Activated CD8-positive, alpha-beta T cell treated with anti-CD3 and anti-CD28 coated beads for 36 hours (primary cell): Measurements from ENCODE around the gene GRAP2. TPM values are rescaled to one million over a fixed set of nuclear protein-coding genes. Genes with fewer than 3 reads are reported as not detected.
A peak's percentile ranks its signal among the peaks of the same experiment; 100 is the strongest.

ENCODE experiments used
- ATAC-seq: fragments of 200-7000 bp; cut with Tn5 transposase; one replicate; pipeline ENCODE4 v1.10.0; 2021; ENCODE audit warnings: mild to moderate bottlenecking, moderate library complexity
- CTCF ChIA-PET: fragments of 350-600 bp; sonication (Branson Sonifier 250); formaldehyde crosslinking; loops from one replicate; lab custom pipeline; 2021; ENCODE audit warnings: antibody characterized with exemption; lab: Charles Lee
- POLR2A ChIA-PET: fragments of 350-600 bp; sonication (Branson Sonifier 250); formaldehyde crosslinking; loops from one replicate; lab custom pipeline; 2021; ENCODE audit warnings: antibody characterized with exemption; lab: Charles Lee
- DNase-seq: peaks from one replicate; pipeline ENCODE4 v3.0.0-alpha.2; 2020
- H3K27ac Mint-ChIP-seq: one replicate; pipeline ENCODE4 v1.8.0; 2021; ENCODE audit warnings: mild to moderate bottlenecking, mixed read lengths
- H3K27me3 Mint-ChIP-seq: one replicate; pipeline ENCODE4 v1.8.0; 2021; ENCODE audit warnings: mixed read lengths
- H3K36me3 Mint-ChIP-seq: one replicate; pipeline ENCODE4 v1.8.0; 2021; ENCODE audit warnings: low read depth, mixed read lengths
- H3K4me1 Mint-ChIP-seq: one replicate; pipeline ENCODE4 v1.8.0; 2021; ENCODE audit warnings: low read depth, mixed read lengths
- H3K4me3 Mint-ChIP-seq: one replicate; pipeline ENCODE4 v1.8.0; 2021; ENCODE audit warnings: mild to moderate bottlenecking, moderate library complexity, mixed read lengths
- H3K9me3 Mint-ChIP-seq: one replicate; pipeline ENCODE4 v1.8.0; 2021; ENCODE audit warnings: mixed read lengths
- intact Hi-C: fragments of 100-400 bp; cut with micrococcal nuclease; formaldehyde crosslinking; loops from one replicate; pipeline ENCODE4 v1.10.0; 2022
- total RNA-seq, 2 experiments: library from RNA; stranded (reverse); gene quantifications; one replicate each; pipeline ENCODE4 v1.2.3, GENCODE V29; 2021
- TF ChIP-seq, protein P1 (sequence below): fragments of 200-600 bp; IDR thresholded peaks from one replicate; pipeline ENCODE4 v1.8.0; 2022; ENCODE audit warnings: antibody characterized with exemption, mild to moderate bottlenecking

GRAP2 gene
- total RNA-seq, 2 experiments from 2014 or later, result 83.2 to 86.8 TPM

DNA sequence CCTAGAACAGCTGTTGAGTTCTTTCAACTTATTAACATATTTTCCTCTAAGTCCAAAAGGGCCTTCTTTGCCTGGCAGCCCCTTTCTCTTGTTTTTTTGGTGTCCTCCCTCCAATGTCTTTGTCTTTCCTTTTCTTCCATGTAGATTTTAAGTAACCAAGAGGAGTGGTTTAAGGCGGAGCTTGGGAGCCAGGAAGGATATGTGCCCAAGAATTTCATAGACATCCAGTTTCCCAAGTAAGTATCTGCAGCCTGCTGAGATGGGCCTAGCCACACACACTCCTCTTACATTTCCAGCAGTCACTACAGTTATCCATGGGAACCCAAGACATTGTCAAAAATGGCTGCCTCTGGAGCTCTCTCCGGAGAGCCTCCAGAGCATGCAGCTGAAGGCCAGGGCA is 54.8 kb downstream of the GRAP2 start:
- intact Hi-C loops, result no loop called here
- Mint-ChIP-seq H3K4me3 (no peak overlapping the region), H3K36me3 (peaks cover 88% of the 10 kb centered on the region), H3K27ac (peak overlapping the region; percentile 3), H3K27me3 (no peaks in the 10 kb centered on the region), H3K4me1 (peaks cover 88% of the 10 kb centered on the region), H3K9me3 (peaks cover 7% of the 10 kb centered on the region)
- ChIA-PET CTCF (interaction anchor here (0.7 to 2.6 kb wide), 3 partner anchors 12 to 274 kb away, joined by 3 to 8 read pairs (median 3); no protein-coding TSS in a partner anchor), POLR2A (interaction anchor here (0.6 to 1.2 kb wide), 3 partner anchors 9 to 20 kb away, joined by 3 to 4 read pairs (median 3); no protein-coding TSS in a partner anchor)
- ATAC-seq (no peak), DNase-seq (no peak)
- TF ChIP-seq, protein P1, sequence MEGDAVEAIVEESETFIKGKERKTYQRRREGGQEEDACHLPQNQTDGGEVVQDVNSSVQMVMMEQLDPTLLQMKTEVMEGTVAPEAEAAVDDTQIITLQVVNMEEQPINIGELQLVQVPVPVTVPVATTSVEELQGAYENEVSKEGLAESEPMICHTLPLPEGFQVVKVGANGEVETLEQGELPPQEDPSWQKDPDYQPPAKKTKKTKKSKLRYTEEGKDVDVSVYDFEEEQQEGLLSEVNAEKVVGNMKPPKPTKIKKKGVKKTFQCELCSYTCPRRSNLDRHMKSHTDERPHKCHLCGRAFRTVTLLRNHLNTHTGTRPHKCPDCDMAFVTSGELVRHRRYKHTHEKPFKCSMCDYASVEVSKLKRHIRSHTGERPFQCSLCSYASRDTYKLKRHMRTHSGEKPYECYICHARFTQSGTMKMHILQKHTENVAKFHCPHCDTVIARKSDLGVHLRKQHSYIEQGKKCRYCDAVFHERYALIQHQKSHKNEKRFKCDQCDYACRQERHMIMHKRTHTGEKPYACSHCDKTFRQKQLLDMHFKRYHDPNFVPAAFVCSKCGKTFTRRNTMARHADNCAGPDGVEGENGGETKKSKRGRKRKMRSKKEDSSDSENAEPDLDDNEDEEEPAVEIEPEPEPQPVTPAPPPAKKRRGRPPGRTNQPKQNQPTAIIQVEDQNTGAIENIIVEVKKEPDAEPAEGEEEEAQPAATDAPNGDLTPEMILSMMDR, result no peak

DNA sequence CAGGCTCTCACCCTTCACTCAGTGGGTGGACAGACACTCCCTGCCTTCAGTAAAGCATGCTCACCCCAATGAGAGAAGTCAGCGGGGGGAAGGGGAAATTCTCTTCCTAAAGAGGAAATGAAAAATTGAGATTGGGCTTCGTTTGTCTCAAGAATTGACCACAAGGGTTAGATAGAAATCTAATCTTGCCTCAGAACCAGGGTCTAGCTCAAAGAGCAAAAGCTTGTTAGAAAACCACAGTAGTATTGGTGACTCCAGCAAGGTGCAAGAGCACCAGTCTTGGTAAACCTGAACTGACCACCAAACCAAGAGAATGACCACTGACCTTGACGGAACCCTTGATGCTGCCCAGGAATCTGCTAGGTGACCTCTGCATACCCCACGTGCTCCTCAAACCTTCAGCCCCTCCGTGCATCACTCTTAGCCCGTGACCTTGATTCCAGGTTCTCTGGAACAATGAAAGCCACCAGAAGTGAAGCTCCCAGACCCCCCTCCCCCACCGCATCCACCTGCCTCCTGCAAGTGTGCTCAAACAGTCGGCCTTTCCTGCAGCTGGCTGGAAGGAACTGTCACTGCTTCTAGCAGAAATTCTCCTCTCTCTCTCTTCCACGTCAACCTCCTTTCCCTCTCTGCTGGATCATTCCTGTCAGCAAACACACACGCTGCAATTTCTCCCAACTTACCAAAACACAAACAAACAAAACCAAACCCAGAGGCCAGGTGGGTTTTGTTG is 56.2 kb downstream of the GRAP2 start:
- no peak for ATAC-seq
- no peak for DNase-seq
- Mint-ChIP-seq H3K27ac (peak overlapping the region; percentile 58), H3K9me3 (peaks cover 7% of the 10 kb centered on the region), H3K4me3 (no peak overlapping the region), H3K36me3 (peaks cover 85% of the 10 kb centered on the region), H3K27me3 (no peaks in the 10 kb centered on the region), H3K4me1 (peaks cover 88% of the 10 kb centered on the region)
- intact Hi-C loops, result no loop called here
- ChIA-PET POLR2A (interaction anchor here (0.8 to 1.6 kb wide), 6 partner anchors 11 to 48 kb away, joined by 3 to 7 read pairs (median 4); no protein-coding TSS in a partner anchor), CTCF (interaction anchor here (2.6 kb wide), 1 partner anchor 14 kb away, joined by 8 read pairs; no protein-coding TSS in a partner anchor)
- TF ChIP-seq, protein P1, result no peak

- DNase-seq (no peak), ATAC-seq (no peak)
- Mint-ChIP-seq H3K27me3 (no peaks in the 10 kb centered on the region), H3K27ac (peak overlapping the region; percentile 53), H3K4me3 (no peak overlapping the region), H3K36me3 (peaks cover 84% of the 10 kb centered on the region), H3K4me1 (peaks cover 87% of the 10 kb centered on the region), H3K9me3 (peaks cover 7% of the 10 kb centered on the region)
- intact Hi-C loops, result no loop called here
- TF ChIP-seq, protein P1, result no peak
- POLR2A ChIA-PET, result interaction anchor here (0.7 to 4.0 kb wide), 5 partner anchors 11 to 390 kb away, joined by 3 to 17 read pairs (median 3); no protein-coding TSS in a partner anchor
- CTCF ChIA-PET, result interaction anchor here (1.0 to 2.6 kb wide), 2 partner anchors 9 to 15 kb away, joined by 3 to 8 read pairs; no protein-coding TSS in a partner anchor
Measured at GRCh38 chr22:39958009-39958711, 57.3 kb downstream of the GRAP2 start.

DNA sequence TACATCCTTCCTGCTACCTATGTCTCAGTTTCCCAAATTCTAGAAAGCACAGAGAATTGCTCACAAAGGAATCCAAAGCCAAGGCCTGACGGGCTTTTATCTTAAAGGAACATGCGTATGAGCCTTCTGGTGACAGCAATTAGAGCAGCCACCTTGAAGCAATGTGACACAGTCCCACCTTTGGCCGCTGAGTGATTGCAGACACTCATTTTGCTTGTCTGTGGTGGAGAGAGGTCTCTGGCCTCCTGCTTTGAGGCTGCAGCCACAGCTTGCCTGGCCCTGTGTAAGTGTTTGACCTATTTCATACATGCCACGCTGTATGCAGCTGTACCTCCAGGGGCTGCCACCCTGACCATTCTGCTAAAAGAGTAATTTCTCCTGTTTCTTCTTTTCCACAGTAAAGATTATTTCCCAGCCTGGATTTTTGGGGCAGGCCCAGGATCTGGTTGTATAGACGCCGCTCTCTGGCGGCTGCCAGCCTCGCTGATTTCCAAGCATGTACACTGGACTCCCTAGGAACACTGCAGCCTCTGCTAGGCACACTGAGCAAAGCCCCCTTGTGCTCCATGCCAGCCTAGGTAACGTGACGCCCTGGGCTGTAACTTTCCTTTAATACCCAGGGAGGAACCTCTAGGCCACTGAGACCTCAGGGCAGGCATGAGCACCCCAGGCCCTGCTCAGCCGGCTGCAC is 58.2 kb downstream of the GRAP2 start:
- intact Hi-C loops, result no loop called here
- ChIA-PET POLR2A (interaction anchor here (0.7 to 4.0 kb wide), 6 partner anchors 8 to 48 kb away, joined by 4 to 17 read pairs (median 5); no protein-coding TSS in a partner anchor), CTCF (interaction anchor here (1.4 to 1.6 kb wide), 4 partner anchors 9 to 16 kb away, joined by 3 to 4 read pairs (median 3); no protein-coding TSS in a partner anchor)
- H3K27me3 Mint-ChIP-seq, result no peaks in the 10 kb centered on the region
- TF ChIP-seq, protein P1, result peak; percentile 12
- H3K27ac Mint-ChIP-seq, result peak overlapping the region; percentile 53
- H3K36me3 Mint-ChIP-seq, result peaks cover 83% of the 10 kb centered on the region
- peak; percentile 58 for DNase-seq
- H3K4me3 Mint-ChIP-seq, result no peak overlapping the region
- peaks cover 7% of the 10 kb centered on the region for H3K9me3 Mint-ChIP-seq
- peak; percentile 8 for ATAC-seq
- H3K4me1 Mint-ChIP-seq, result peaks cover 83% of the 10 kb centered on the region
